ENCODE measurements around the gene ZMIZ1. TPM values are rescaled to one million over a fixed set of nuclear protein-coding genes. Genes with fewer than 3 reads are reported as not detected.

The ZMIZ1 gene
- total RNA-seq, 1 experiment from 2014 or later: 28.4 TPM

DNA sequence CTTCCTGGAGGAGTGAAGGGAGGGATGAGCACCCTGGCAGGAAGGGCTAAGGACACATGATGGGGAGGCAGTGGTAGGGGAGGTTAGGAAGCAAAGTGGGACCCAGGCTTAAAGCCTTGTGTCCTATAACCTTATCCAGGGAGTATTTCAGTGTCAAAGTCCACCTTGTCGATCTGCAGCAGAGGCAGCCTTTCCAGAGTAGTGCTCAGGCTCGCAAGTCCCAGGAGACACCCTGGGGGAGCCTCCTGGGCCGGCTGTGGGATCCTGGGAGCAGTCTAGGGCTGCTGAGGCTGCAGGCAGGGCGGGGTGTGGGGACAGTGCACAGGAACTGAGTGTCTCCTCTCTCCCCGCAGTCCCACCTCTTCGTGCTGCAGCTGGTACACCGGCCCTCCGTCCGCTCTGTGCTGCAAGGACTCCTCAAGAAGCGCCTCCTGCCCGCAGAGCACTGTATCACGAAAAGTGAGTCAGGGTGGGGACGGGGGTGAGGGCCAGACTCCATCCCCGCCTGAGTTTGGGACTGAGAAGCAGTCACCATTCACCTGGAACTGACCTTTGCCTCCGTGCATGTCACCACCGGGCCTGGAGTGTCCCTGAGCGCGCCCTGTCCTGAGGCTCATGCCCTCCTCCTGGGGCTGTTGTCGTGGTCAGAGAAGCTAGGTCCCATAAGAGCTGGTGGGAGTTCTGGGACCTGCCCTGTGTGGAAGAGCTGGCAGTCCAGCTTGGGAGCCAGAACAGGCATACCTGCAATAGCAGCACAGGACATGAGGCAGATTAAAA lies 233.2 kb downstream of the ZMIZ1 start:
- peaks cover 18 to 26% of the 10 kb centered on the region in 2 experiments for H3K4me1 ChIP-seq (ENCODE audit: control insufficient read depth in 1 of 2, insufficient read depth in 2 of 2, low read length in 2 of 2)
- H2AFZ ChIP-seq (ENCODE audit: low read depth, low read length, poor library complexity, severe bottlenecking): no peak overlapping the region
- ChIA-PET RAD21 (ENCODE audit: low non-redundant PET in 1 of 2, low total read pairs in 2 of 2, uncharacterized antibody in 2 of 2, unreplicated experiment in 2 of 2) (no interaction called here), POLR2A (no interaction called here), CTCF (interaction anchor here (0.7 kb wide), 1 partner anchor 14 kb away, joined by 3 read pairs; no protein-coding TSS in a partner anchor)
- ATAC-seq (no peak), DNase-seq (ENCODE audit: low read depth, low spot score) (no peak)
- no peak overlapping the region for H3K4me2 ChIP-seq (ENCODE audit: low read length)
- H3K9me3 ChIP-seq (ENCODE audit: control insufficient read depth in 1 of 2, insufficient read depth in 1 of 2, low read depth in 1 of 2, low read length in 2 of 2): no peaks in the 10 kb centered on the region
- TF ChIP-seq, protein P1, sequence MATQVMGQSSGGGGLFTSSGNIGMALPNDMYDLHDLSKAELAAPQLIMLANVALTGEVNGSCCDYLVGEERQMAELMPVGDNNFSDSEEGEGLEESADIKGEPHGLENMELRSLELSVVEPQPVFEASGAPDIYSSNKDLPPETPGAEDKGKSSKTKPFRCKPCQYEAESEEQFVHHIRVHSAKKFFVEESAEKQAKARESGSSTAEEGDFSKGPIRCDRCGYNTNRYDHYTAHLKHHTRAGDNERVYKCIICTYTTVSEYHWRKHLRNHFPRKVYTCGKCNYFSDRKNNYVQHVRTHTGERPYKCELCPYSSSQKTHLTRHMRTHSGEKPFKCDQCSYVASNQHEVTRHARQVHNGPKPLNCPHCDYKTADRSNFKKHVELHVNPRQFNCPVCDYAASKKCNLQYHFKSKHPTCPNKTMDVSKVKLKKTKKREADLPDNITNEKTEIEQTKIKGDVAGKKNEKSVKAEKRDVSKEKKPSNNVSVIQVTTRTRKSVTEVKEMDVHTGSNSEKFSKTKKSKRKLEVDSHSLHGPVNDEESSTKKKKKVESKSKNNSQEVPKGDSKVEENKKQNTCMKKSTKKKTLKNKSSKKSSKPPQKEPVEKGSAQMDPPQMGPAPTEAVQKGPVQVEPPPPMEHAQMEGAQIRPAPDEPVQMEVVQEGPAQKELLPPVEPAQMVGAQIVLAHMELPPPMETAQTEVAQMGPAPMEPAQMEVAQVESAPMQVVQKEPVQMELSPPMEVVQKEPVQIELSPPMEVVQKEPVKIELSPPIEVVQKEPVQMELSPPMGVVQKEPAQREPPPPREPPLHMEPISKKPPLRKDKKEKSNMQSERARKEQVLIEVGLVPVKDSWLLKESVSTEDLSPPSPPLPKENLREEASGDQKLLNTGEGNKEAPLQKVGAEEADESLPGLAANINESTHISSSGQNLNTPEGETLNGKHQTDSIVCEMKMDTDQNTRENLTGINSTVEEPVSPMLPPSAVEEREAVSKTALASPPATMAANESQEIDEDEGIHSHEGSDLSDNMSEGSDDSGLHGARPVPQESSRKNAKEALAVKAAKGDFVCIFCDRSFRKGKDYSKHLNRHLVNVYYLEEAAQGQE (IDR thresholded peaks at IDR 0.05; ENCODE audit: low read depth): no peak
- TF ChIP-seq SIN3A (IDR thresholded peaks at IDR 0.05; ENCODE audit: low read depth): no peak
- TF ChIP-seq, protein P2, sequence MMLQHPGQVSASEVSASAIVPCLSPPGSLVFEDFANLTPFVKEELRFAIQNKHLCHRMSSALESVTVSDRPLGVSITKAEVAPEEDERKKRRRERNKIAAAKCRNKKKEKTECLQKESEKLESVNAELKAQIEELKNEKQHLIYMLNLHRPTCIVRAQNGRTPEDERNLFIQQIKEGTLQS (IDR thresholded peaks at IDR 0.05): no peak
- no peak for TF ChIP-seq ZBTB33 (IDR thresholded peaks at IDR 0.05; ENCODE audit: extremely low read depth, insufficient replicate concordance, low read length)
- TF ChIP-seq CEBPB (IDR thresholded peaks at IDR 0.05; ENCODE audit: low read depth): no peak
- TF ChIP-seq JUND (IDR thresholded peaks at IDR 0.05): no peak
- no peak for TF ChIP-seq EGR1 (IDR thresholded peaks at IDR 0.05; ENCODE audit: low read depth)
- no peak for TF ChIP-seq ZNF274 (IDR thresholded peaks at IDR 0.05; ENCODE audit: low read depth, low read length)
- no peak for TF ChIP-seq SP1 (IDR thresholded peaks at IDR 0.05; ENCODE audit: low read depth)
- no peak for TF ChIP-seq RAD21 (IDR thresholded peaks at IDR 0.05; ENCODE audit: low read depth)
- no peak for TF ChIP-seq FOSL1 (IDR thresholded peaks at IDR 0.05; ENCODE audit: low read depth)
- no peak for TF ChIP-seq CTCF (IDR thresholded peaks at IDR 0.05 in 2 of 3, conservative IDR thresholded peaks at IDR 0.05 in 1 of 3; ENCODE audit: borderline replicate concordance in 1 of 3, insufficient read depth in 1 of 3, low read depth in 2 of 3, low read length in 2 of 3)
- TF ChIP-seq TCF7L2 (IDR thresholded peaks at IDR 0.05; ENCODE audit: borderline replicate concordance, extremely low read depth, insufficient read depth, insufficient read length): no peak
- H3K9me2 ChIP-seq (ENCODE audit: insufficient read depth): no peaks in the 10 kb centered on the region
- H4K20me1 ChIP-seq (ENCODE audit: insufficient read depth): no peaks in the 10 kb centered on the region
- no peak overlapping the region for H3K27ac ChIP-seq (ENCODE audit: low read depth, low read length)
- intact Hi-C loops (cut with micrococcal nuclease): no loop called here
- no peak overlapping the region for H3K9ac ChIP-seq (ENCODE audit: low read length)
- H3K36me3 ChIP-seq (ENCODE audit: control insufficient read depth in 1 of 2, insufficient read depth in 2 of 2, low read length in 2 of 2): peaks cover 7 to 13% of the 10 kb centered on the region in 2 experiments; a peak in 2 of 4 replicates
- no peaks in the 10 kb centered on the region for H3K79me2 ChIP-seq (ENCODE audit: insufficient read depth, low read length)
- no peak overlapping the region for H3K4me3 ChIP-seq (replicated peaks in 1 of 2; ENCODE audit: low read depth in 1 of 2, low read length in 2 of 2)
- no peaks in the 10 kb centered on the region for H3K27me3 ChIP-seq (ENCODE audit: insufficient read depth, low read length)
- no TSS peak for BruUV-seq (replicated peaks)
